HG02840 (cell line): ENCODE results near the gene CRISP1.
"Not testable (repeated sequence)": the region's sequence is repeated elsewhere in the genome, so short reads cannot be mapped to it uniquely, and the experiment has no call there.

Source experiments
- ATAC-seq: cut with Tn5 transposase; IDR thresholded peaks from one replicate; pipeline ENCODE4 v1.9.1; 2021; ENCODE audit warnings: mild to moderate bottlenecking, moderate library complexity, moderate number of reproducible peaks; ENCODE audit not compliant: unreplicated experiment, low FRiP score

Gene CRISP1

DNA sequence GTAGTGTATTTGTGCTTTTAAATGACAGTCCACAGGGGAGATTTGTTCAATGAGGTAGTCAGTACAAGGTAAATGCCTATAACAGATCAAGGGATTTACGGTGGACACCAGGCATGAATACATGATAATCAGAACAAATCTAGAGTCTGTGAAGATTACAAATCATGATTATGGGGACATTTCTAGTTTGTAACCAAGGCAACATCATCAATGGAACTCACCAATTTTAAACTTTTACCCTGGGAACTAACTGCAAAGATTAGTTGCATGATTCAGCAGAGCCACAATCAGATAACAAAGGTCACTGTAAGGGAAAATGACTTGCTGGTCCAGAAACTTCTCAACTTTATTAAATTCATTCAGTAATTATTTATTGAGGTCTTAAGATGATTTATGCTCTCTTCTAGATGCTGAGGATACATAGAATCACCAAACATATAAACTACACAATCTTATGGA lies at the start of gene CRISP1:
Gene CRISP1, minus strand, starts transcription at position 51 of the 459 bp plus-strand sequence. CDS start 9,135 bp downstream, outside the sequence.
- no peak for ATAC-seq

DNA sequence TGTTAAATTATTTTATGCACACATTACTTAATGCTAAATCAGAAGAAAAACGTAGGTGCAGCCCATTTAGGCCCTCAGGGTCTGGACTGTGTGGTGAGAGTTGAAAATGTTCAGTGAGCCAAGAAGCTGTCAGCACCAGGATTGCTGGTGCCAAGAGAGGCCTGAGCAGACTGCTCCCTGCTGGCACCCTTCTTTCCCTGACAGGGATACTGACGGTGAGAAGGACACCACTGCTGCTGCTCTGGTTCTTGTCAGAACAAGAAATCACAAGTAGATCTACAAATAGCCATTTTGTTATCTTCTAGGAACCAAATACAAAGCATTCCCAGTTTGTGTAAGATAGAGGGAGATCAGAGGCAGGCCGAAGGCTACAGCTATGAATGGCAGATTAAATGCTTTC lies 48.7 kb upstream of the CRISP1 start:
- ATAC-seq: no peak

DNA sequence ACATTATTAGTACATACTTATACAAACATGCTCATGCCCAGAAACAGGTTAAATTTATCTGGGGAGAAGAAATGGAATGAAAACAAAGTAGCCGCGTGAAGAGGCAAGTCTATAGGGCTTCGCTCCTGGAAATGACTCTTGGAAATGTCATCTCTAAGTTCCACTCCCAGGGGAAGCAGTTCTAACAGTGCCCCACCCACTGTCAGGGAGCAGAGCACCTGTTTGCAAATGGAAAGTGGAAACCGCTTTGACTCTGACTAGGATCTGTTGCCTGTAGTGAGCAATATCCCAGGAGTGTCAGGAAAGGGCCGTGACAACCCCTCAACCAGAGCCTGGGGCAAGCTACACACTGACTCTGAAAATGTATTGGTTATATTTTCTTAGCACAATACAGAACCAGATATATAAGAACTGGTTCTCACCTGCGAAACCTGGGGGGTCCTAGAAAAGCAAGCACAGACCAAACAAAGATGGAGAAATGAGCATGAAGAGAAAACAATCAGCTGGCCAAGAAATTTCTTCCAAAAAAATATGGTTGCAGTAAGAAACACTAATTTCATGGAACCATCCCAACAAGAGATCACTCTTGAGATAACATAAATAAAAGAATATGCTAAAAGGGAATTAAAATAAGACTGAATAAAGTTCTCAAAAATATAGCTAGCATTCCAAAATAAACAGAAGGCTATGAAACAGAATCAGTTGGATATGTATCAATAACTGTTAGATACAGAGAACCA lies 47.5 kb upstream of the CRISP1 start:
- no peak for ATAC-seq

DNA sequence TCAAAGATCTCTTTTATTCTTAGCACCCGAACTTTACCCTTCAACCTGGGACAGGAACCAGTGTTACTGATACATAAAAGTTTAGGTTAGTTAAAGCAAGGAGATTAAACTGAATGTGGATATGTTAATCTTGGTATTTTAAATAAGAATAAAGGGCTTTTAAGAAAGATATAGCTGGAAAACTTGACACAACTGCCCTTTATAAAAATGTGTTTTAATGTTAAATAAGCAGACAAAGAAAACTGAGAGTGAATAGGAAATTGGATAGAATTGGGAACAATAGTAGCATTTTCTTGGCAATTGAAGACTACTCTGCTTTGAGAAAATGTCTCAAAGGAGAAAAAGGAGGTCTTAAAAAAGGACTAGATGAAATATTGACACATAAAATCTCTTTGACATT lies 45.9 kb upstream of the CRISP1 start:
- ATAC-seq: no peak

DNA sequence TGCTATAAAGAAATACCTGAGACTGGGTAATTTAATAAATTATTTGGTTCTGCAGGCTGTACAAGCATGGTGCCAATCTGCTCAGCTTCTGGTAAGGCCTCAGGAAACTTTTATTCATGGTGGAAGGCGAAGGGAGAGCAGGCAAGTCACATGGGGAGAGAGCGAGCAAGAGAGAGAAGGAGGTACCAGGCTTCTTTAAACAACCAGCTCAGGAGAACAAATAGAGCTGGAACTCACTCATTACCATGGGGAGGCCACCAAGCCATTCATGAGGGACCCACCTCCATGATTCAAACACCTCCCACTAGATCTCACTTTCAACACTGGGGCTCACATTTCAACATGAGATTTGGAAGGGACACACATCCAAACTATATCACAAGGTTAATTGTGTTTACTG lies 44.9 kb upstream of the CRISP1 start:
- no peak for ATAC-seq

DNA sequence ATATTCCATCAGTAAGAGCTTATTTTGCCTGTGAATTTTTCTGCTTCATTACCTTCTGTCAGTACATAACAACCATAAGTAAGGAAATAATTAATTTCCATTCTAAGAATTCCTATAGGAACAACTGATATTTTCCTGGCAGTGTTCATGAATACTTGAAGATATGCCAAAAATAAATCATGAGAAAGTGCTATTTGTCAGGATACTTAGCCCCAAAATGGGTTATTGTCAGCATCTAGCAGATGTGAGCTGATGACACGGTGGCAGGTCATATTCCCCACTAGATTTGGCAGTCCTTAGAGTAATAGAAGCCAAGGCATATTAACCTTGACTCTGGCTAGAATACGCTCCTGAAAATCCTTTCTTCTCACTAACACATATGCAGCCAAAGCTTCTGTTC lies 43.2 kb upstream of the CRISP1 start:
- ATAC-seq: no peak

- ATAC-seq: no peak
Observed at GRCh38 chr6:49906526-49906925, 40.2 kb upstream of the CRISP1 start.

DNA sequence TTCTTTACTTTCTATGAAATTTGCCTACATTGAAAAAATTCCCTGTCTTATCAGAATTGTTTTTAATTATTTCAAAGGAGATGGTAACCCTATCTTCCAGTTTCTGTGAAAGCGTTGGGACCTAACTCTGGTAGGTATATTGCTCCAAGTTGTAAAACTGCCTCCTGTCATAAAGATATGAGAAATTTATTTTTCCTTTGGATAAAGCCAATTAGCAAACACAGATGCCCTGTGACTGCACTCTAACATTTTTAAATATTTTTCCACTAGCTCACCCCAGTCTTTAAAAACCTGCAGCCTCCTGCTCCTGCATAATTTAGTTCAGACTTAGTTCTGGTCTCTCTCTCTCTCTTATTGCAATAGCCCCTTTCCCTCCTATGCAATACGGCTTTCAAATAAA lies 39.0 kb upstream of the CRISP1 start:
- ATAC-seq: no peak

- ATAC-seq: no peak
Observed at GRCh38 chr6:49902856-49903255, 36.5 kb upstream of the CRISP1 start.

DNA sequence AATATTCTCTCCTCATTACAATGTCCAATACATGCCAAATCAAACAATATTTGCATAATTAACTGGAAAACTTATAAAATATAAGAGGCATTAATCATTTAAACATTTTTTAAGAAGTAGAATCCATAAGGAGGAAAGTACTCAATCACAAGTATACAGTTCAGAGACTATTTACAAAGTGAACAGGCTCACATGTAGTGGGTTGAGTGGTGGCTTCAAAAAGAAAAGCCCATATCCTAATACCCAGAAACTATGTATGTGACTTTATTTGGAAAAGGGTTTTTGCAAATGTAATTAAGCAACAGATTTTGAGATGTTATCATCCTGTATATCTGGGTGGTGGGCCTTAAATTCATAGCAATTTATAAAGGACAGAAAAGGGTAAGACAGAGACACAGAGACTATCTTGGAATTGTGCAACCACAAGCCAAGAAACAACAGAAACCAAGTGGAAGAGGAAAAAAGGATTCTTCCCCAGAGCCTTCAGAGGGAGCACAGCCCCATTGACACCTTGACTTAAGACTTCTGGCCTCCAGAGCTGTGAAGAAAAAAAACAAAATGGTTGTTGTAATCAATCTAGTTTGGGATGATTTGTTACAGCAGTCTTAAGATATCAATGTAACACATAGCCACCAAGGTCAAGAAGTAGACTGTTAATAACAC lies 32.7 kb upstream of the CRISP1 start:
- ATAC-seq: no peak

GRCh38 chr6:49895553-49895952 lies 29.2 kb upstream of the CRISP1 start:
- not testable (repeated sequence) for ATAC-seq

DNA sequence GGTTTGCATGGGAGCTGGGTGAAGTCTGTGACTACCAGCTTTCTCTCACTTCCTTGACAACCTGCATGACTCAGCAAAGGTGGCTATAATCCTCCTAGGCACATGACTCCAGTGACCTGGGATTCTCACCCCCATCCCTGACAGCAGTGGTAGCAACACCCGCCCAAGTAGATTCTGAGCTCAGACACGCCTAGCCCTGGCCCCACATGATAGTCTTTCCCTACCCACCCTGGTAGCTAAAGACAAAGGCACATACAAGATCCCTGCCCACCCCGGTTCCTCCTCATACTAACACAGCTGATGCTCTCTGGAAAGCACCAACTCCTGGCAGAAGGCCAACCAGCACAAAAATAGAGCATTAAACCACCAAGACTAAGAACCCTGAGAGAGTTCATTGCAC lies 25.9 kb upstream of the CRISP1 start:
- no peak for ATAC-seq

GRCh38 chr6:49890988-49891387 lies 24.7 kb upstream of the CRISP1 start:
- no peak for ATAC-seq

- ATAC-seq: no peak
Observed at GRCh38 chr6:49888742-49889431, 22.6 kb upstream of the CRISP1 start.

DNA sequence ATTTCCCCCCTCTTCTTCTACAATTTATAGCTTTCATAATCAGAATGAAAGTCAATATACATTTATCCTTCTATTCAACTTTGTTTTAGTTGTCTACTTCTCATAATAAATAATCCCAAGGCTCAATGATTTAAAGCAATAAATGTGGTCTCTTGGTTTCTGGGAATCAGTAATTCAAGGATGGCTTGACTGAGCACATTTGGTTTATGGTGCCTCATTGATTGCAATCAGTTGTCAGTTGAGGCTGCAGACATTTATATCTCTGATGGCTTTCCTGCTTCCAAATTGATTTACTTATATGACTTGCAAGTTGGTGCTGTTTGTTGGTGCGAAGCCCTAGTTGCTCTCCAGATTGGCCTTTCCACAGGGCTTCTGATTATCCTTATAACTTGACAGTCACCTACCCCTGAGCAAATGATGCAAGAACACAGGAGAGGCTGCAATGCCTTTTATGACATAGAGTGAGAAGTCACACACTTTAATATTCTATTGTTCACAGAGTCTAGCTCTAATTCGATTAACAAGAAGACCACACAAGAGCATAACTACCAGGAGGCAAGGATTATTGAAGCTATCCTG lies 2.7 kb upstream of the CRISP1 start:
- no peak for ATAC-seq

DNA sequence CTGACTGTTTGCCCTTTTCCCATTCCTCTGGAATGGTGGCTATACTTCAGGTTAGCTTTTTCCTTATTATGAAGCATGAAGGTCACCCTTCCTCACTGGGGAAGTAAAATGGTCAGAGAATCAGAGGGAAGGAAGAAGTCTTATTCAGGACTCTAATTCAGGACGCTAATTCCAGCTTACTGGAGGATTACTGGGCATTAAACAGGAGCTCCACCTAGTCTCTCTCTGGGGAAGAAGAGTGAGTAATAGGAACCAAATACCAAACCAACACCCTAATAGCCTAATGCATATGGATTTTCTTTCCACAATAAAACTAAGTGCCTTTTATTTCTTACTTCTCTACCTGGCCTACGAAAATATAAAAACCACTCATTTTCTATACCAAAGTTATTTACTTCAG lies 10.1 kb downstream of the CRISP1 start:
- no peak for ATAC-seq

DNA sequence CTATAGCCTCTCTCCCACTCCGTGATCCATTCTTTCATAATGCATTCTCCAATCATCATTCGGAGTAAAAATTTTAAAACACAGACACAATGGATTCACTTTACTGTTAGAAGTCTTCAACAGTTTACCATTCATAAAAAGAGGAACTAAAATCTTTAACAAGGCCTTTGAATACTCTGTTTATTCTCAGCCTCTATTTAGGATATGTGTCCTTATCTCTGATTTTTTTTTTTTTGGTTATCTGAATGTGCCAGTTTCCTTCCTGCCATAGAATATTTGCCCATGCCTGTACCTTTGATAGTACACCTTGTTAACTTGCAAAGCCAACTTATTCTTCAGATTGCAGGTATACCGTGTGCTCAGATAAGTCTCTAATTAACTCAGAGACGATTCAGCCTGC lies 11.1 kb downstream of the CRISP1 start:
- no peak for ATAC-seq

- no peak for ATAC-seq
Observed at GRCh38 chr6:49852975-49853374, 13.4 kb downstream of the CRISP1 start.

DNA sequence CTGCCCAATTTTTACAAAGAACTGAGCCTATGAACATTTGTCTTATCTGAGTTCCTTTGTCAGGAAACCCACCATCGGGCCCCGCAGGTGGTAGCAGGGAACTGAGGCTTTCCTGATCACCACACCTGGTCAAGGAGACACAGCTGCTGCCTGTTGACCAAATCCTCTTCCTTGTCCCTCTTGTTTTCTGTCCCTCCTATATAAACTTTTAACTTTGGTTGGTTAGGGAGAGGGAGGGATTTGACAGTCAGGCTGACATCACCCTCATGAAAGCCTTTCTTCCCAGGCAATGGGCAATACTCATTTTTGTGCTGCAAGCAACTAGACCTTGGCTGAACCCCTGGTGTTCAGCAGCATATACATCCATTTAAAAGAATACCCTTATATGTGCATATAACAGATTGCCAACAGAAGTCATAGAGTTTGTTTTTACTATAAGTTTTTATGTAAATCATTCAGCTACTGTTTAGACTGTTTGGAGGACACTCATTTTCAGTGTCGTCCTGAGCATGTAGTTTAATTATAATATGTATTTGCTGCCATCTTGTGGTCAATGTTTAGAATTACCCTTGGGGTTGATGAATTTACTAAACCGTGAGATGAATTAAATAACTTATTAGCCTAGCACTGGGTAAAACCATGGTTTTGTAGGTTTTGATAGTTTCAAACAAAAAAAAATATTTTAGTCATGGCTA lies 17.0 kb downstream of the CRISP1 start:
- no peak for ATAC-seq

DNA sequence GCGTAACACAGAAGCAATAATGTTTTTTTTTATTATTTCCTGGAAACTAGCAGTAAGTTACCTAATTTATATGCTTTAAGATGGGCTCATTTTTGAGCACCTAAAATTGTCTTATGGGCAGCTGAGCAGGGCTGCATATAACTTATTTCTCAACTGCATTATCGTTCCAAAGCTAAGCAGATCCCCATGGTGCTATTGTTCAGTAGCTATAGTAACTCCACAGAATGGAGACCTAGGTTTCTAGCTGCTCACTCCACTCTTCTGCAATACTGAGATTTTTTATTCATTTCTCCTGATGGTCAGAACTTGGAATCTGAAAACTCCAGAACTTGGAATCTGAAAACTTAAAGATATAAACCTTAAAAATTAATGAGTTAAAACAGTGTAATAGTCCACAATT lies 18.7 kb downstream of the CRISP1 start:
- no peak for ATAC-seq

DNA sequence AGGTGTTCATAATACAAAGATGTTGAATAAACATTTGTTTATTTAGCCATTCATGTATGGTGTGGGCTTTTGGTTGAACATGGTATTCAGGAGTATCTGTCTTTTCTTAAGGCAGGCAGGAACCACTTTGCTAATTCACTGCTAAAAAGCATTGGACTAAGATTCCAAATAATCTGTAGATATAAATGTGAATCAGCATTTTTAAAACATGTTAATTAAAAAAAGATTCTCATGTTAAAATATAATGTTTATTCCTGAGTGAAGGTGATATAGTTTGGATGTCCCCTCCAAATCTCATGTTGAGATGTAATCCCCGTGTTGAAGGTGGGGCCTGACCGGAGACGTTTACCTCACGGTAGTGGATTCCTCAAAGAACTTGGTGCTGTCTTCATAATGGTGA lies 19.3 kb downstream of the CRISP1 start:
- no peak for ATAC-seq
